Epithelial cell of prostate (primary cell): ENCODE results near the gene RAX.
"Not testable (repeated sequence)": the region's sequence is repeated elsewhere in the genome, so short reads cannot be mapped to it uniquely, and the experiment has no call there.

Source experiments
- DNase-seq: peaks from one replicate; pipeline ENCODE4 v3.0.0-alpha.2; 2011; ENCODE audit warnings: low read depth, low spot score
- H3K27ac ChIP-seq: fragments of 450-650 bp; 2 replicates; pipeline ENCODE4 v1.5.1; 2017; ENCODE audit warnings: mild to moderate bottlenecking

Gene RAX

GRCh38 chr18:59274533-59274928, 1.3 kb upstream of the RAX start:
- DNase-seq: no peak
- no peak overlapping the region for H3K27ac ChIP-seq

- no peak for DNase-seq
- no peak overlapping the region for H3K27ac ChIP-seq
These were observed 692 bp upstream of the RAX start for GRCh38 chr18:59273759-59274532.

- no peak for DNase-seq
These were observed 899 bp downstream of the RAX start for GRCh38 chr18:59272221-59272888.

DNA sequence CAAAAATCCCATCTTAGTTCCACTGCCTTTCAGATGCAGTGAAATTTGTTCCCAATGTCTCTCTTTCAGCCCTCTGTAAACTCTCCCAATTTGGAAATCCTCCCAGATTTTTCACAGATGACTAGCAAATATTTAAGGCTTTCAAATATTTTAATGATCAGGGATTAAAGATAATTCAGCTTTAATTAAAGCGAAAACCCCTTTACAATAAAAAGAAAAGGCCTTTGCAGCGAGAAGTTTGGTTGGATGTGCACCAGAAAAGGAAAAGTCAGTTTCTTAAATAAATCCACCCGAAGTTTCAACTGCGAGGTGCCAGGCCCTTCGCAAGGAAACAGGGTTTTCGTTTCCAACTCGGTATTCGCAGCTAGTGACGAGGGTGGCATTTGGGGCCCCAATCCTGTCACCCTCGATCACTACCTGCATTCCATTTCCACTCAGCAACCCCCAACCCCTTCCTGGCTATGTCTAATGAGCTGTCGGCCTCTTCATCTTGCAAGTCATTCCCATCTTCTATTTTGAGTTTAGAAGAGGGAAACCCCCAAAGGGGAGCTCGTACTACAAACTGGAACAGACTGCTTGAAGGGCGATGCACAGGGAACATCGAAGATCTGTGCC, 1.5 kb downstream of the RAX start:
- H3K27ac ChIP-seq: no peak overlapping the region
- no peak for DNase-seq

More at GRCh38 chr18:59272221-59272888, 899 bp downstream of the RAX start:
- H3K27ac ChIP-seq: no peak overlapping the region

DNA sequence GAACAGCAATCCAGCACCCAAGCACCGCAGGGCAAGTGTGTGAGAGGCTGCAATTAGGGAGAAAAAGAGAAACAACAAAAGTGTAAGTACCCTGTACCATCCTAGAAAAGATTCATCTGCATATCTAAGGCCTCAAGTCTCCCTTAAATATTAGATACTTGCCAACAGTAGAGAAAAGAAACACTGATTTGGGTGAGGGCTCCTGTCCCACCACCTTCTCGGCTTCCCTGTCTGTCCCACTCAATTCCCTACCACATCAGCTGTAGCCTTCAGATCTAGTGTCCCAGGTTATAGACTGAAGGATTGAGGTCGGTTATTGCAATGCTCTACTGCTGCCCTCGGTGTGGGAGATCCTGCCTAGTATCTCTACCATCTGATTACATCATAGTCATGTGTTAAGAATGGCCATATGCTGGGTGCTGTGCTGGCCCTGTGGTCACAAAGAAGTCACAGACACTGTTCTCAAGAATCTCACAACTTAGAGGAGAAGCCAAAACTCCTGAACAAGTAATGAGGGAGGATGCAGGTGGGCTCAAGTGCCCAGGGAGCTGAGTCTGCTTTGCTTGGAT, 2.5 kb downstream of the RAX start:
- DNase-seq: no peak
- no peak overlapping the region for H3K27ac ChIP-seq

DNA sequence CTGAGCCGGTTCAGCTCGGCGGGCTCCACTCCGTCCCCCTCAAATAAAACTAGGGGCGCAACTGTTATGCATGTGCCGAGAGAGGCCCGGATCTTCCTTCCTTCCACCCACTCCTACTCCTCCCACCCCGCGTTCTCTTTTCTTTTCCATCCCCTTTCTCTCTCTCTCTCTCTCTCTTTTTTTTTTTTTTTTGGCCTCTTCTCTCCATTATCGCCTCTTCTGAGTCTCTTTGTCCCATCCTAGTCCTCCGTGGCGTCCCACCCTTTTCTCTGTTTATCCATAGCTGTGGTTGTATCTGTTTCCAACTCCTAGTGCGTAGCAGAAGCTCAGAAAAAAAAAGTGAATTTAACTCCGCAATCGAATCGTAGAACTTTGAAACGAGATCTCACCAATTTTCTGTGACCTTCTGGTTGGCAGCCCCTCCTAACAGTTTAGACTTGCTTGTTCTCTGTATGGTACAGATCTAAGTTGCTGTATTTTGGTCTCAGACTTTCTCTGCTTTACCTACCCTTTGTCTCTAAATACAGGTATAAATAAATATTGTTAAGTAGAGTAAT, 3.6 kb downstream of the RAX start:
- H3K27ac ChIP-seq: no peak overlapping the region
- DNase-seq: no peak

DNA sequence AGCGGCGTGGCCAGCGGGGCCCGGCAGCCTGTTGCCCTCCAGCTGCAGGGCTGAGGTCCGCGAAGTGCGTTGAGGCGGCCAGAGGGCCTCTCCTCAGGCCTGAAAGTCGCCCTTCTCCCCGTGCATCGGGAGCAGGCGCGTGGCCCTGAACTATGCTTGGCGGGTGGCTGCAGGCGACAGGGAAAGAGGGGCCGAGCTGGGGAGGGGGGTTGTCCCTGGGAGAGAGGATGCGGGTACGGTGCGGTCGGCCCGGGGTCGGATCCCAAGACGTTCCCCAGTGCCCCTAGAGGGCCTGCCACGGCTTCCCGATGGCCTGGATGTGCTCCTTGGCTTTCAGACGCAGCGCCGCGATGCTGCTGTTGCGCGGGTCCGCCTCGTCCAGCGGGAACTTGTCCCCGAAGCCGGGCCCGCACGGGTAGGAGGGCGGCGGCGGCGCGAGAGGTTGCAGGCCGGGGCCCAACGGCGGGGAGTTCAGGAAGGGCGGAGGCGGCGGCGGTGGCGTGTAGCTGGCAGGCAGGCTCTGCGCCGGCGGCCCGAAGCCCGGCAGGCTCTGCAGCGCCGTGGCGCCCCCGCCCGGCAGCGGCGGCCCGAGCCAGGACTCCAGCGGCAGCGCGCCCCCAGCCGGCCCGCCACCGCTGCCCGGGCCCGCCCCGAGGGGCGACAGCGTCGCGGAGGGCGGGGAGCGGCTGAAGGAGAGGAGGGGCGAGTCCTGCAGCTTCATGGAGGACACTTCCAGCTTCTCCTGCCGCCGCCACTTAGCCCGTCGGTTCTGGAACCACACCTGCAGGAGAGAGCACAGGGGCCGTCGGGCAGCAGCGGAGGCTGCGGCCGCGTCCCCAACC, 4.3 kb downstream of the RAX start:
- no peak overlapping the region for H3K27ac ChIP-seq
- no peak for DNase-seq

DNA sequence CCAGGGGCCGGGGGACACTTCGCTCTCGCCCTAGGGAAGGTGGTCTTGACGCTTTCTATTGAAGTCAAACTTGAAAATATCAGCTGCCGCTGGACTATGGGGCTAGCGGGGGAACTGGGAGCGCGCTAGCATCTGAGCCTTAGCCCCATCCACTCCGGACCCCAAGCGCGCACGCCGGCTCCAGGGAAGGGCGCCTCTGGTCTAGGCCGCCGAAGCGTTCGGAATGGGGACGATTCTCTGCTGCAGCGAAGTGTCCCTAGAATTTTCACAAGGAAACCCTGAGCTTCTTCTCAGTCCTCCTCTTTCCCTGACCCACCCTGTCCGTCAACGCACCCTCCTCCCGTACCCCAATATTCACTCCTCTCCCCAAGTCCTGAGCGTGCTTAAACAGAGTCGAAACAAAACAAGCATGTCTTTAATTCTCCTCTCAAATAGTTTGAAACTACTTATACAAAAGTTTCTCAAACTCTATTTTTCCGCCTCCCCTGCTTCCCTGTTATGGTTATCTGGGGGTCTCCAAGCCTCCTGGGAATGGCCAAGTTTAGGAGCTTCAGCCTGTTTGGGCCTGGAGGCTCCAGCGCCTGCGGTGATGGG, 5.0 kb downstream of the RAX start:
- no peak overlapping the region for H3K27ac ChIP-seq
- no peak for DNase-seq

- no peak for DNase-seq
These were observed 5.6 kb downstream of the RAX start for GRCh38 chr18:59267503-59268126.

GRCh38 chr18:59266886-59267502, 6.3 kb downstream of the RAX start:
- no peak for DNase-seq
- no peak overlapping the region for H3K27ac ChIP-seq

More at GRCh38 chr18:59267503-59268126, 5.6 kb downstream of the RAX start:
- no peak overlapping the region for H3K27ac ChIP-seq

DNA sequence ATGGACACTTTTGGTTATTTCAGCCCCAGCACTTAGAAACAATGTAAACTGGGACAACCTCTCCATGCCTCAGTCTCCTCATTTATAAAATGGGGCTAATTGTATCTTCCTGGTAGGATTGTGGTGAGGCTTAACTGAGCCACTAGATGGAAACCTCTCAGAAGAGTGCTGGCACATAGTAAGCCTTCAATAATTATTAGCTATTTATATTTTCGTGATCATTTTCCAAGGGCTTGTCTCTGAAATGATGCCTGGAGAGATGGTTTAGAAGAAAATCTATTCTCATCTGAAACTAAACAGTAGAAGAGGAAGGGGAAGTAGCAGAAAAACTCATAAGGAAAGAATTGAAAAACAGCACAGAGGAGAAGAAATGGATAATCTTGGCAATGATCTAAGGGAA, 6.8 kb downstream of the RAX start:
- H3K27ac ChIP-seq: no peak overlapping the region

GRCh38 chr18:59265974-59266369, 7.3 kb downstream of the RAX start:
- no peak overlapping the region for H3K27ac ChIP-seq
- DNase-seq: no peak

More for the DNA sequence above, 6.8 kb downstream of the RAX start:
- no peak for DNase-seq

GRCh38 chr18:59265246-59265973, 7.8 kb downstream of the RAX start:
- no peak for DNase-seq
- no peak overlapping the region for H3K27ac ChIP-seq

DNA sequence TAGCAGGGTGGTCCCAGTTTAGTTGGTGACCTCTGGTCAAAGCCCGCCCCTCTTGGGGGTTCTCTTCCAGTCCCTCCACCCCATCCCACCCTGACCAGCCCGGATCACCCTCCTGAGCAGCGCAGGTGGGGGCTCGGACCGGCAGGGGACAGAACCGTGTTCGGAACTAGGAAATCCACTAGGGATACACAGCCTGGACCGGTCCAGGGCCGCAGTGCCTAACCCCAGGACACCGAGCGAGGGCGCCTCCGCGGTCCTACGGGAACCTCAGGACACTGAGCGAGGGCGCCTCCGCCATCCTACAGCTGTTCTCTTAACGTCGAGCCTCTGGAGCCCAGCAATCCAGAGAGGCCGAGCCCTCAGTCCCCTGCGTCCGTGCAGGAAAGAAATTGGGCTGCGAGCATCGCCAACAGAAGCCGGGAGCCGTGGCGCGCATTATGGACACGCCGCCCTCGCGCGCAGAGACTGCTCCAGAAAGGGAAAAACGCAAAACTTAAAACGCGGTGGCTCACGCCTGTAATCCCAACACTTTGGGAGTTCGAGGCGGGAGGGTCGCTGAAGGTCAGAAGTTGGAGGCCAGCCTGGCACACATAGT, 8.5 kb downstream of the RAX start:
- no peak for DNase-seq
- H3K27ac ChIP-seq: no peak overlapping the region

- H3K27ac ChIP-seq: no peak overlapping the region
- no peak for DNase-seq
These were observed 9.1 kb downstream of the RAX start for GRCh38 chr18:59264121-59264571.

DNA sequence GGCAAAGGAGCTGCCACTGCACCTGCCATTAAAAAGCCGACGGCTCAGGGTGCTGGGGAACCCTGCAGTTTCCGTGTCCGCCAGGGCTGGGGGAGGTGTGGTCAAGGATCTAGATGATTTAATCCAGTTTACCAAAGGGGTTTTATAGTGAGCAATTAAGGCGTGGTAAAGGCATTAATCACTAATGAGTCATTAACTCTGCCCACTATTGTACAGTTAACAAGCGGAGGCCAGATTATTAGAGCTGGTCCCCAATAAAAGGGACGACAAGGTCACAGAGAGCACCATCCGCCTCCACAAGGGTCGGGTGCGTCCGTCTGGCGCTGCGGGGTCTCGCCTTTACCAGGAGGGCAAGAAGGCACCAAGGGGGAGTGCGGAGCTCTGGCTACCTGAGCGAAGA, 9.6 kb downstream of the RAX start:
- no peak overlapping the region for H3K27ac ChIP-seq
- DNase-seq: no peak

GRCh38 chr18:59262243-59262642, 11.0 kb downstream of the RAX start:
- DNase-seq, H3K27ac ChIP-seq: not testable (repeated sequence)
